ENCODE measurements around the gene RAP1GDS1.
A peak's percentile ranks its signal among the peaks of the same experiment; 100 is the strongest.
"Not testable (repeated sequence)": the region's sequence is repeated elsewhere in the genome, so short reads cannot be mapped to it uniquely, and the experiment has no call there.

Gene RAP1GDS1

GRCh38 chr4:98446499-98447375 is 185.6 kb downstream of the RAP1GDS1 start:
- no peak for DNase-seq

GRCh38 chr4:98447648-98448047 is 186.5 kb downstream of the RAP1GDS1 start:
- no peak for DNase-seq

GRCh38 chr4:98448908-98449307 is 187.7 kb downstream of the RAP1GDS1 start:
- no peak for DNase-seq

GRCh38 chr4:98452091-98452490 is 190.9 kb downstream of the RAP1GDS1 start:
- no peak for DNase-seq

GRCh38 chr4:98457422-98457821 is 196.2 kb downstream of the RAP1GDS1 start:
- DNase-seq = not testable (repeated sequence)

- not testable (repeated sequence) for DNase-seq
Observed at GRCh38 chr4:98461121-98461865, 200.1 kb downstream of the RAP1GDS1 start.

- DNase-seq = no peak
Observed at GRCh38 chr4:98462487-98462886, 201.3 kb downstream of the RAP1GDS1 start.

- DNase-seq = no peak
Observed at GRCh38 chr4:98466868-98467599, 205.8 kb downstream of the RAP1GDS1 start.

GRCh38 chr4:98467627-98468072 is 206.5 kb downstream of the RAP1GDS1 start:
- peak; percentile 70 to 72 for DNase-seq

- DNase-seq = no peak
Observed at GRCh38 chr4:98468709-98469108, 207.5 kb downstream of the RAP1GDS1 start.

- DNase-seq = no peak
Observed at GRCh38 chr4:98469771-98470170, 208.6 kb downstream of the RAP1GDS1 start.

GRCh38 chr4:98470366-98470765 is 209.2 kb downstream of the RAP1GDS1 start:
- no peak for DNase-seq

- DNase-seq = no peak
Observed at GRCh38 chr4:98470831-98471230, 209.6 kb downstream of the RAP1GDS1 start.

- DNase-seq = no peak
Observed at GRCh38 chr4:98473046-98473445, 211.9 kb downstream of the RAP1GDS1 start.

- DNase-seq = no peak
Observed at GRCh38 chr4:98474408-98474844, 213.2 kb downstream of the RAP1GDS1 start.

GRCh38 chr4:98476891-98477290 is 215.7 kb downstream of the RAP1GDS1 start:
- no peak for DNase-seq

- DNase-seq = not testable (repeated sequence)
Observed at GRCh38 chr4:98479590-98479989, 218.4 kb downstream of the RAP1GDS1 start.

GRCh38 chr4:98480535-98480934 is 219.4 kb downstream of the RAP1GDS1 start:
- DNase-seq = no peak

GRCh38 chr4:98481167-98481566 is 220.0 kb downstream of the RAP1GDS1 start:
- DNase-seq = no peak

- DNase-seq = no peak
Observed at GRCh38 chr4:98482503-98482846, 221.3 kb downstream of the RAP1GDS1 start.

- no peak for DNase-seq
Observed at GRCh38 chr4:98482847-98483806, 221.9 kb downstream of the RAP1GDS1 start.

- no peak for DNase-seq
Observed at GRCh38 chr4:98484031-98484430, 222.8 kb downstream of the RAP1GDS1 start.

Measured in NCI-H2081 (cell line).